Medulla oblongata (tissue), 1 donor: Measurements from ENCODE around the gene NEDD4L.

ENCODE experiments used
- DNase-seq: peaks from one replicate; pipeline ENCODE4 v3.0.0-alpha.2; 2015; ENCODE audit errors: extremely low spot score

The NEDD4L gene

GRCh38 chr18:58345875-58346274, 301.8 kb downstream of the NEDD4L start:
- DNase-seq: peak; percentile 7

GRCh38 chr18:58347135-58347534, 303.1 kb downstream of the NEDD4L start:
- DNase-seq: no peak

- DNase-seq: no peak
Observed at GRCh38 chr18:58348517-58348916, 304.5 kb downstream of the NEDD4L start.

GRCh38 chr18:58348951-58349350, 304.9 kb downstream of the NEDD4L start:
- DNase-seq: no peak

GRCh38 chr18:58349650-58350049, 305.6 kb downstream of the NEDD4L start:
- DNase-seq: no peak

- no peak for DNase-seq
Observed at GRCh38 chr18:58350526-58350925, 306.5 kb downstream of the NEDD4L start.

- DNase-seq: no peak
Observed at GRCh38 chr18:58351776-58352175, 307.8 kb downstream of the NEDD4L start.

GRCh38 chr18:58353581-58353980, 309.6 kb downstream of the NEDD4L start:
- DNase-seq: no peak

GRCh38 chr18:58354051-58354450, 310.0 kb downstream of the NEDD4L start:
- DNase-seq: no peak

GRCh38 chr18:58354791-58355190, 310.8 kb downstream of the NEDD4L start:
- DNase-seq: no peak

- DNase-seq: no peak
Observed at GRCh38 chr18:58355243-58355642, 311.2 kb downstream of the NEDD4L start.

- no peak for DNase-seq
Observed at GRCh38 chr18:58359218-58359617, 315.2 kb downstream of the NEDD4L start.

GRCh38 chr18:58359620-58360019, 315.6 kb downstream of the NEDD4L start:
- no peak for DNase-seq

GRCh38 chr18:58360324-58360723, 316.3 kb downstream of the NEDD4L start:
- no peak for DNase-seq

GRCh38 chr18:58361212-58361611, 317.2 kb downstream of the NEDD4L start:
- no peak for DNase-seq

GRCh38 chr18:58362027-58362575, 318.1 kb downstream of the NEDD4L start:
- peak; percentile 32 for DNase-seq

- no peak for DNase-seq
Observed at GRCh38 chr18:58362829-58363271, 318.8 kb downstream of the NEDD4L start.

- DNase-seq: no peak
Observed at GRCh38 chr18:58363767-58364540, 319.9 kb downstream of the NEDD4L start.

- no peak for DNase-seq
Observed at GRCh38 chr18:58364876-58365528, 321.0 kb downstream of the NEDD4L start.

- DNase-seq: no peak
Observed at GRCh38 chr18:58367425-58368140, 323.6 kb downstream of the NEDD4L start.

- DNase-seq: no peak
Observed at GRCh38 chr18:58369616-58370015, 325.6 kb downstream of the NEDD4L start.

- DNase-seq: no peak
Observed at GRCh38 chr18:58370038-58370580, 326.1 kb downstream of the NEDD4L start.
